H1 (cell line): ENCODE data around the gene PTPRJ.

Experiments used
- CBX8 ChIP-seq: fragments of 300-800, 300-1000 bp; sonication (generic); IDR thresholded peaks from 2 replicates; pipeline ENCODE4 v1.7.1; 2016; ENCODE audit warnings: low read depth, low read length, borderline replicate concordance
- KDM5A ChIP-seq: fragments of 200-600 bp; IDR thresholded peaks from 2 replicates; pipeline ENCODE4 v1.7.1; 2012; ENCODE audit warnings: mild to moderate bottlenecking, low read length, inconsistent platforms, mixed read lengths
- TF ChIP-seq, protein P1 (sequence below): IDR thresholded peaks from 2 replicates; pipeline ENCODE4 v1.6.1; 2012; ENCODE audit warnings: low read length, inconsistent platforms

DNA sequence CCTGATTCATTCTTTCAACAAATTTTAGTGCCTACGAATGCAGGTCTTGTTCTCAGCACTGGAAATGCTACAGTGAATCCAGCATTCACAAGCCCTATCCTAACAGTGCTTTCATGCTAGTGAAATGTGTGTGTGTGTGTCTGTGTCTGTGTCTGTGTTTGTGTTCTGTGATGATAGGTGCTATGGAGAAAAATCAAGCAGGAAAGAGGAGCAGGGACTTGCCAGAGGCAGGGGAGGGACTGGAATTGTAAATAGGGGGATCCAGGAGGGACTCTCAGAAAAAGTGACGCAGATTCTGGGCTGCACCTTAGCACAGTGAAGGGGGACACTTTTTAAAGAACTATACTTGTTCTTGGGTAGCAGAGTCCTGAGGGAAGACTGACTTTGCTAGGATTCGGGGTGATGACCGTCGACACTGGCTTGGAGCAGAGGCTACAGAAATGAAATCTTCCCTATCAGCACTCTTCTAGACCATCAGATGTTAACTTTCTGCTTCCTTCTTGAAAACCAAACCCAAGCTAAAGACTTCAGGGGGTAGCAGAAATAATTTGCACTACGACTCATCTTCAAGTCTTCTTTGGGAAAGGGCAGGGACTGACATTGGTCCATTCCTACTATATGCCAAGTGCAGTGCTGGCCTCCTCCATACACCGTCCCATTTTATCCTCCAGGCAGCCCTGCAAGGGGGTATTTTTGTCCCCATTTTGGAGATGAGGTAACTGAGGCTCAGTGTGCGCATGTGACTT, 39.3 kb upstream of the PTPRJ start:
- TF ChIP-seq, protein P1, sequence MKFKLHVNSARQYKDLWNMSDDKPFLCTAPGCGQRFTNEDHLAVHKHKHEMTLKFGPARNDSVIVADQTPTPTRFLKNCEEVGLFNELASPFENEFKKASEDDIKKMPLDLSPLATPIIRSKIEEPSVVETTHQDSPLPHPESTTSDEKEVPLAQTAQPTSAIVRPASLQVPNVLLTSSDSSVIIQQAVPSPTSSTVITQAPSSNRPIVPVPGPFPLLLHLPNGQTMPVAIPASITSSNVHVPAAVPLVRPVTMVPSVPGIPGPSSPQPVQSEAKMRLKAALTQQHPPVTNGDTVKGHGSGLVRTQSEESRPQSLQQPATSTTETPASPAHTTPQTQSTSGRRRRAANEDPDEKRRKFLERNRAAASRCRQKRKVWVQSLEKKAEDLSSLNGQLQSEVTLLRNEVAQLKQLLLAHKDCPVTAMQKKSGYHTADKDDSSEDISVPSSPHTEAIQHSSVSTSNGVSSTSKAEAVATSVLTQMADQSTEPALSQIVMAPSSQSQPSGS: no peak
- TF ChIP-seq CBX8: no peak
- TF ChIP-seq KDM5A: no peak
